ENCODE data around the gene ERVFRD-1.

Gene ERVFRD-1
- 0 reads per million in 2 donors for total RNA-seq

- DNase-seq, result peak in 1 of 5 experiments; percentile 26
Measured at GRCh38 chr6:11110921-11111768, at the start of gene ERVFRD-1. TSS of gene ERVFRD-1 (minus strand) at chr6:11111725. CDS start at chr6:11105310, 6,415 bp downstream.

- no peak for DNase-seq
Measured at GRCh38 chr6:11160199-11160598, 48.7 kb upstream of the ERVFRD-1 start.

- no peak for DNase-seq
Measured at GRCh38 chr6:11155589-11155988, 44.1 kb upstream of the ERVFRD-1 start.

GRCh38 chr6:11153447-11153846, 41.9 kb upstream of the ERVFRD-1 start:
- DNase-seq, result no peak

GRCh38 chr6:11152581-11152980, 41.1 kb upstream of the ERVFRD-1 start:
- no peak for DNase-seq

- DNase-seq, result no peak
Measured at GRCh38 chr6:11151488-11151887, 40.0 kb upstream of the ERVFRD-1 start.

GRCh38 chr6:11149551-11149950, 38.0 kb upstream of the ERVFRD-1 start:
- DNase-seq, result no peak

- no peak for DNase-seq
Measured at GRCh38 chr6:11146117-11146826, 34.7 kb upstream of the ERVFRD-1 start.

GRCh38 chr6:11144393-11144851, 32.9 kb upstream of the ERVFRD-1 start:
- peak; percentile 38 to 75 (median 55) for DNase-seq

- no peak for DNase-seq
Measured at GRCh38 chr6:11143394-11144371, 32.2 kb upstream of the ERVFRD-1 start.

GRCh38 chr6:11142296-11143027, 30.9 kb upstream of the ERVFRD-1 start:
- DNase-seq, result no peak

- no peak for DNase-seq
Measured at GRCh38 chr6:11141295-11141694, 29.8 kb upstream of the ERVFRD-1 start.

- DNase-seq, result no peak
Measured at GRCh38 chr6:11140056-11140455, 28.5 kb upstream of the ERVFRD-1 start.

GRCh38 chr6:11139051-11139960, 27.8 kb upstream of the ERVFRD-1 start:
- no peak for DNase-seq

- DNase-seq, result no peak
Measured at GRCh38 chr6:11136809-11137208, 25.3 kb upstream of the ERVFRD-1 start.

- no peak for DNase-seq
Measured at GRCh38 chr6:11133281-11133680, 21.8 kb upstream of the ERVFRD-1 start.

- no peak for DNase-seq
Measured at GRCh38 chr6:11132194-11132888, 20.8 kb upstream of the ERVFRD-1 start.

GRCh38 chr6:11130605-11131004, 19.1 kb upstream of the ERVFRD-1 start:
- no peak for DNase-seq

GRCh38 chr6:11129908-11130565, 18.5 kb upstream of the ERVFRD-1 start:
- no peak for DNase-seq

- no peak for DNase-seq
Measured at GRCh38 chr6:11128608-11129007, 17.1 kb upstream of the ERVFRD-1 start.
